ENCODE results near the gene GTF2E1. TPM values are rescaled to one million over a fixed set of nuclear protein-coding genes. Genes with fewer than 3 reads are reported as not detected.

The GTF2E1 gene
- total RNA-seq, 1 donor from 2014 or later = 26.9 TPM

- no peak overlapping the region for H3K27ac Mint-ChIP-seq
- no peaks in the 10 kb centered on the region for H3K9me3 Mint-ChIP-seq
Observed at GRCh38 chr3:120767106-120767505, 24.6 kb downstream of the GTF2E1 start.

GRCh38 chr3:120769436-120769835 lies 26.9 kb downstream of the GTF2E1 start:
- Mint-ChIP-seq H3K27ac (no peak overlapping the region), H3K4me1 (ENCODE audit: unreplicated experiment) (peaks cover 18% of the 10 kb centered on the region), H3K9me3 (no peaks in the 10 kb centered on the region), H3K4me3 (no peak overlapping the region), H3K27me3 (no peaks in the 10 kb centered on the region), H3K36me3 (peaks cover 8% of the 10 kb centered on the region)
- no peak for TF ChIP-seq CTCF (conservative IDR thresholded peaks at IDR 0.05)
- DNase-seq (ENCODE audit: extremely low spot score, unreplicated experiment) = no peak

More at GRCh38 chr3:120767106-120767505, 24.6 kb downstream of the GTF2E1 start:
- Mint-ChIP-seq H3K27me3 (no peaks in the 10 kb centered on the region), H3K36me3 (peaks cover 5% of the 10 kb centered on the region), H3K4me3 (no peak overlapping the region), H3K4me1 (ENCODE audit: unreplicated experiment) (peaks cover 35% of the 10 kb centered on the region)
- TF ChIP-seq CTCF (conservative IDR thresholded peaks at IDR 0.05) = no peak
- no peak for DNase-seq (ENCODE audit: extremely low spot score, unreplicated experiment)

GRCh38 chr3:120770891-120771290 lies 28.3 kb downstream of the GTF2E1 start:
- Mint-ChIP-seq H3K4me3 (no peak overlapping the region), H3K27me3 (no peaks in the 10 kb centered on the region), H3K4me1 (ENCODE audit: unreplicated experiment) (peaks cover 11% of the 10 kb centered on the region), H3K36me3 (peaks cover 8% of the 10 kb centered on the region), H3K27ac (no peak overlapping the region), H3K9me3 (no peaks in the 10 kb centered on the region)
- TF ChIP-seq CTCF (conservative IDR thresholded peaks at IDR 0.05) = no peak
- DNase-seq (ENCODE audit: extremely low spot score, unreplicated experiment) = no peak

GRCh38 chr3:120772081-120772480 lies 29.5 kb downstream of the GTF2E1 start:
- Mint-ChIP-seq H3K4me1 (ENCODE audit: unreplicated experiment) (peaks cover 3% of the 10 kb centered on the region), H3K9me3 (no peaks in the 10 kb centered on the region), H3K4me3 (no peak overlapping the region), H3K27me3 (no peaks in the 10 kb centered on the region), H3K27ac (no peak overlapping the region), H3K36me3 (peaks cover 8% of the 10 kb centered on the region)
- no peak for TF ChIP-seq CTCF (conservative IDR thresholded peaks at IDR 0.05)
- DNase-seq (ENCODE audit: extremely low spot score, unreplicated experiment) = no peak

- Mint-ChIP-seq H3K27ac (no peak overlapping the region), H3K9me3 (no peaks in the 10 kb centered on the region), H3K4me3 (no peak overlapping the region), H3K36me3 (peaks cover 8% of the 10 kb centered on the region), H3K4me1 (ENCODE audit: unreplicated experiment) (no peaks in the 10 kb centered on the region), H3K27me3 (no peaks in the 10 kb centered on the region)
- DNase-seq (ENCODE audit: extremely low spot score, unreplicated experiment) = no peak
- TF ChIP-seq CTCF (conservative IDR thresholded peaks at IDR 0.05) = no peak
Observed at GRCh38 chr3:120773932-120774331, 31.4 kb downstream of the GTF2E1 start.

GRCh38 chr3:120775411-120775810 lies 32.9 kb downstream of the GTF2E1 start:
- Mint-ChIP-seq H3K27me3 (no peaks in the 10 kb centered on the region), H3K4me1 (ENCODE audit: unreplicated experiment) (no peaks in the 10 kb centered on the region), H3K4me3 (no peak overlapping the region), H3K36me3 (peaks cover 11% of the 10 kb centered on the region), H3K9me3 (no peaks in the 10 kb centered on the region), H3K27ac (no peak overlapping the region)
- no peak for DNase-seq (ENCODE audit: extremely low spot score, unreplicated experiment)
- no peak for TF ChIP-seq CTCF (conservative IDR thresholded peaks at IDR 0.05)

Data from type B pancreatic cell (in vitro differentiated cells).